ENCODE measurements around the gene HINFP.
"Not testable (repeated sequence)": the region's sequence is repeated elsewhere in the genome, so short reads cannot be mapped to it uniquely, and the experiment has no call there.

Gene HINFP

GRCh38 chr11:119100994-119101758 lies 20.2 kb upstream of the HINFP start:
- DNase-seq: no peak

GRCh38 chr11:119101759-119102423 lies 19.5 kb upstream of the HINFP start, which contains the start of gene DPAGT1:
TSS of gene DPAGT1 (minus strand) at chr11:119101853. CDS start at chr11:119101655, 198 bp downstream.
- peak; percentile 96 to 97 for DNase-seq

DNA sequence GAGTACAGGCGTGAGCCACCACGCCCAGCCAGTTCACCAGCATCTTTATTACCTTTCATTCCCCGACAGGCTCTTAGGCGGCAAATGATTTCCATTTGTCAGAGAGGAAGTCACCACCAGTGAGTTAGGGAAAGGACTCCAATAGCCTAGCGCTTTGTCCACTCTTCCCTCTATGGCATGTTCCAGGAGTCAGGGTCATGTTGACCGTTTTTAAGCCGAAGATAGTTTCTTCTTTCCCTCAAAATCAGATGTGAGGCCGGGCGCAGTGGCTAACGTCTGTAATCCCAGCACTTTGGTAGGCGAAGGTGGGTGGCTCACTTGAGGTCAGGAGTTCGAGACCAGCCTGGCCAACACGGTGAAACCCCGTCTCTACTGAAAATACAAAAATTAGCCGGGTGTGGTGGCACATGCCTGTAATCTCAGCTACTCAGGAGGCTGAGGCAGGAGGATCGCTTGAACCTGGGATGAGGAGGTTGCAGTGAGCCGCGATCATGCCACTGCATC lies 18.2 kb upstream of the HINFP start:
- DNase-seq: not testable (repeated sequence)

DNA sequence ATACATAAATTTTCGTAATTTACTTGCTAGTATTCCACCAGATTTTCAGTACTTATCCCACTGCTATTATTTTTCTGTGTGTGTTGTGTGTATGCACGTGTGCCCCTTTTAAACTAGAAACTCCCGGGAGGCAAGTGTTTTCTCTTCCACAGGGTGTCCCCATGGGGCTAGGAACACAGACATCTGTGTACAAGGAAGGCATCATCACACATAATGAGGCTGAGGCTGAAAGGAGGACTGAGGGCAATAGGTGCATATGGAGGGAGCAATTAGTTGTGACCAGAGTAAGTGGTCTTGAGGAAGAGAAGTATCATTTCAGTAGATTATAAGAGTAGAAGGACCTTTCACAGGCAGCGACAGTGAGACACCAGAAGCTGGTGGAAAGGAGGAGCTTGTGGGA lies 17.6 kb upstream of the HINFP start:
- DNase-seq: peak in 1 of 2 experiments; percentile 42

DNA sequence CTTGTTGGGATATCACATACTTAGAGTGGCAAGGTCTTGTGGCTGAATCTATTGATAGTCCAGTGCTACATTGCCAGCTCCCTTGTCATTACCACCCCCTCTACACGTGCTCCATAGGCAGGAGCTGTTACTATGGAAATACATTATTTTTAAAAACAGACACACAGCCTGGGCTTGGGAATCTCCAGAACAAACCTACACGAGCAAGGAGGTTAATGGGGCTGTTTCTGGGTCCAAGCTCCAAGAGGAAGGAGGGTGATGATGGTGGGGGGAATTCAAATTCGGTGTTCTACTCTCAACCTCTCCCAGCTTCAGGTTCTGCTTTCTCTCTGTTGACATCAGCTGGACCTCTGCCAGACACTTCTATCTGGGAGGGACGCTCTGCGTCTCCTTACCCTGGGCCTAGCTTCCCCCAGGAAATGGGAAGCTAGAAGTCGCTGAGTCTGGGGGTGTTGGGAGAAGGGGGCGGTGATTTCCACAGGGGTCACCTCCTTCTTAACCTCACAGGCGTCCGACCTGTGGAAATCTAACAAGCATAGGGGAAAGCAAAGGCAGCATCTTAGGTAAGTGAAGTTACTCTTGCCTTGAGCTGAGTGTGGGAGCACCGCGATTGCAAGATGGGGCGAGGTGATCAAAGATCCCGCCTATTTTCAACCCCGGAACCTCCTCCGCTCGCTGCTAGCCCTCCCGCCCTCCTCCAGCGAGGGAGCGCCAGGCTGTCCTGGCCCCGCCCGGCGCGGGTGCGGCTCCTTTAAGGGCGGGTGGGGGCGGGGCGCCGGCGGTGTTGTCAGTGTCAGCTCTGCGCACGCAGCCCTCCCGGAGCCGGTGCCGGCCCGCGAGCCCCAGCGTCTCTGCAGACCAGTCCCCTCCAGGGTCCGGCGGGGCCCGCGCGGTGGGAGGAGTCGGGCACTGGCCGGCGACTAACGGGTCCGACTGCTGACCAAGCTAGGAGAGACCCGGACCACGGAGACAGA lies 14.5 kb upstream of the HINFP start, which contains the start of gene C2CD2L:
Gene C2CD2L, plus strand, starts transcription at position 781 of the 974 bp plus-strand sequence. CDS start 398 bp downstream, outside the sequence.
- DNase-seq: peak; percentile 89 to 92

DNA sequence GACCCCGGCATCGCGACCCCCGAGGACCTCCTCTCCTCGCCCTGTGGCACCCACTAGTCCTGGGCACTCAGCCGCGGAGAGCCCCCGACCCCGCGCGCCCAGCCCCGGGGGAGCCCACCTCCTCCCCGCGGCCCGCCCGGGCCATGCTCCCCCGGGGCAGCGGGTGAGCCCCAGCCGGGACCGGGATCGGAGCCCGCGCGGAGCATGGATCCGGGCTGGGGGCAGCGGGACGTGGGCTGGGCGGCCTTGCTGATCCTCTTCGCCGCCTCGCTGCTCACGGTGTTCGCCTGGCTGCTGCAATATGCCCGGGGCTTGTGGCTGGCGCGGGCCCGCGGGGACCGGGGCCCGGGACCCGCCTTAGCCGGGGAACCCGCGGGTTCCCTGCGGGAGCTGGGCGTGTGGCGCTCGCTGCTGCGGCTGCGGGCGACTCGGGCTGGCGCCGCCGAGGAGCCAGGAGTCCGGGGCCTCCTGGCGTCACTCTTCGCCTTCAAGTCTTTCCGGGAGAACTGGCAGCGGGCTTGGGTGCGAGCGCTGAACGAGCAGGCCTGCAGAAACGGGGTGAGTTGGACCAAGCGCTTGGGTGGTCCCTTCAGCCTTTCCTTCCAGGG lies 13.7 kb upstream of the HINFP start:
- no peak for DNase-seq

- peak; percentile 30 to 36 for DNase-seq
Measured at GRCh38 chr11:119108146-119108856, 13.1 kb upstream of the HINFP start.

DNA sequence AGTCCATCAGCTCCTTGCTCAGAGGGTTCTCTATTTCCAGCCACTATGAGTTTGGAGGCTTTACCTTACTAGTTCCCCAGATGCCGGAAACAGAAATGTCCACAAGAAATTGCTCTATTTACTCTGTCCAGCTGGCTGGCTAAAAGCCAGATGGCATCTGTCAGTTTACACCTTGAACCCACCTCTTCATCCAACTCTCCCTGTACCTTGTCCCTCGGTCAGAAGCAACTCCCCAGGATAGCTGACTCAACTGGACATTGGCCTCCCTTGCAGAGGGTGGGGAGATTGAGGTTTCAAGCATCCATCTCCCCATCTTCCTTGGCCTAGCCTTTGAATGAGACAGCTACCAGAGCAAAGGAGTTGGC lies 12.5 kb upstream of the HINFP start:
- no peak for DNase-seq

GRCh38 chr11:119109843-119110242 lies 11.5 kb upstream of the HINFP start:
- no peak for DNase-seq

- DNase-seq: no peak
Measured at GRCh38 chr11:119110439-119110838, 10.9 kb upstream of the HINFP start.

- DNase-seq: no peak
Measured at GRCh38 chr11:119111361-119111925, 9.9 kb upstream of the HINFP start.

DNA sequence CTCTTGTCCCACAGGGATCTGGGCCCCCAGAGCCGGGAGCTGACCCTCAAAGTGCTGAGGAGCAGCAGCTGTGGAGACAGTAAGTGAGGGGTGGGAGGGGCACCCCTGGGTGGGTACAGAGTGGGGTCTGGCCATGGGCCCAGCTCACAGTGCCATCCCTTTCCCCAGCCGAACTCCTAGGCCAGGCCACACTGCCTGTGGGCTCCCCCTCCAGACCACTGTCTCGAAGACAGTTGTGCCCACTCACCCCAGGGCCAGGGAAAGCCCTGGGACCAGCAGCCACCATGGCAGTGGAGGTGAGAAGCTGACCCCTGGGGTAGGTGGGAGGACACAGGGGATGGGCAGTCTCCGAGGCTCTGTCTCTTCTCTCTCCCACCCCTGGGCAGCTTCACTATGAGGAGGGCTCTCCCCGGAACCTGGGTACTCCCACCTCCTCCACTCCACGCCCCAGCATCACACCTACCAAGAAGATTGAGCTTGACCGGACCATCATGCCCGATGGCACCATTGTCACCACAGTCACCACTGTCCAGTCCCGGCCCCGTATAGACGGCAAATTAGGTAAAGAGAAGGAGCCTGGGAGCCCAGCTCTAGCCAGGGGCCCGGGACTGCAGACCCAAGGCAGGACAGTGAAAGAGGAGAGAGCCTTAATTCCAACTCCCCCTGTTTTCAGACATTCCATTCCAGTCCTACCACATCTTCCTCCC lies 8.9 kb upstream of the HINFP start:
- DNase-seq: no peak

DNA sequence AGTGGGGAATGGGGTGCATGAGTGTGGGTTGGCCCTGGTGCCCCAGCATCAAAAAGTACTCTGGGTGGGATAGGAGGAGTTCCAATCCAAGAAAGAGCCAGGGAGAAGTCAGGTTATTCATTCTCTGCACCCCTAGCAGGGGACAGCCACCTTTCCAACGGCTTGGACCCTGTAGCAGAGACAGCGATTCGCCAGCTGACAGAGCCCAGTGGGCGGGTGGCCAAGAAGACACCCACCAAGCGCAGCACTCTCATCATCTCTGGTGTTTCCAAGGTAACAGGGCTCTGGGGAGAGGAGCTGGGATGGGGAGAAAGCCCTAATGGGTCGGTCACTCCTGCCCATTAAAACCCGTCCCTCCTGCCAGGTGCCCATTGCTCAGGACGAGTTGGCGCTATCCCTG lies 7.7 kb upstream of the HINFP start:
- no peak for DNase-seq

DNA sequence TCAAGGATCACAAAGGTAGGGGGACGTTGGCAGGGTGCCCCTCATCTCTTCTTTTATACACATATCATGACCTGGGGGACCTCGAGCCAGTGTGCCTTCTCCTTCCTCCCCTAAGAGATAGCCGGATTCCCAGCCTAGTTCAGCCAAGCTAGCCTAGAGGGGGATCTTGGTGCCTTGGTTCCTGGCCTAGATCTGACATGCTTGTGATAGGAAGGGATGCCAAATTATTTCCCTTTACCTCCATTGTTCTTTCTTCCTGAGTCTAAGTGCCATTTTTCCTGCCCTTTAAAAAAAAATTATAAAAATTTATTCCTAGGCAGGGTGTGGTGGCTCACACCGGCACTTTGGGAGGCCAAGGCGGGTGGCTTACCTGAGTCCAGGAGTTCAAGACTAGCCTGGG lies 7.0 kb upstream of the HINFP start:
- DNase-seq: no peak

GRCh38 chr11:119115484-119116234 lies 5.7 kb upstream of the HINFP start:
- DNase-seq: no peak

GRCh38 chr11:119116235-119116594 lies 5.2 kb upstream of the HINFP start:
- DNase-seq: no peak

GRCh38 chr11:119116601-119117000 lies 4.8 kb upstream of the HINFP start:
- no peak for DNase-seq

- DNase-seq: no peak
Measured at GRCh38 chr11:119117004-119117706, 4.2 kb upstream of the HINFP start.

GRCh38 chr11:119118227-119118626 lies 3.2 kb upstream of the HINFP start:
- DNase-seq: no peak
